ENCODE measurements around the gene TPBGL. TPM values are rescaled to one million over a fixed set of nuclear protein-coding genes. Genes with fewer than 3 reads are reported as not detected.

Gene TPBGL
- total RNA-seq, 1 donor from 2014 or later, result not detected

DNA sequence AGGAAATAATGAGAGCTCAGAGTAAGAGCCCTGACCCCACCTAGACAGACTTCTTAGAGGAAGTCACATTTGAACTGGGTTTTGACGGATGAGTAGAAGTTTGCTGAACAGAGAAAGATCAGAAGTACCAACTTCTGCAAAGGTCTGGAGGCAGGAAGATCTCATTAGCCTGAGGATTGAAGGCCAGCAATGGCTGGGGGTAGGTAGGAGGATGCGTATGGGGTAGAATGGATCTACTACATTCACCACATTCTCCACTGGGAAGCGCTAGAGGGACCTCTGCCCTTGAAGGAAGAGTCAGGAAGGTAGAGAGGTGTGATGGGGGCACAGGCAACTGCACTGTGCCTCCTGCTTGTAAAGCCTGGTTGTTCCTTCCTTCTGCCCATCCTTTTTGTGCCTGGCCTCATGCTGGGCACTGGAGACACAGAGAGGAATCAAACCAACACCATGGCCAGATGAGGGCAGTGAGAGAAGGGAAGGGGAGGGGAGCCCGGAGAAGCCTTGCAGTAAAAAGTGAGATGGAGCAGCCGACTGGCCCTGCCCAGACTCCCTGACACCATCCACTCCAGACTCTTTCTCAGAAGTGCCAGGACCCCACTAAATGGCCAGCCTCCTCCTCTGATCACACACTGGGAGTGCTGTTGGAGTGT is 4.9 kb downstream of the TPBGL start:
- no peak for DNase-seq (ENCODE audit: low read depth in 2 of 2)

DNA sequence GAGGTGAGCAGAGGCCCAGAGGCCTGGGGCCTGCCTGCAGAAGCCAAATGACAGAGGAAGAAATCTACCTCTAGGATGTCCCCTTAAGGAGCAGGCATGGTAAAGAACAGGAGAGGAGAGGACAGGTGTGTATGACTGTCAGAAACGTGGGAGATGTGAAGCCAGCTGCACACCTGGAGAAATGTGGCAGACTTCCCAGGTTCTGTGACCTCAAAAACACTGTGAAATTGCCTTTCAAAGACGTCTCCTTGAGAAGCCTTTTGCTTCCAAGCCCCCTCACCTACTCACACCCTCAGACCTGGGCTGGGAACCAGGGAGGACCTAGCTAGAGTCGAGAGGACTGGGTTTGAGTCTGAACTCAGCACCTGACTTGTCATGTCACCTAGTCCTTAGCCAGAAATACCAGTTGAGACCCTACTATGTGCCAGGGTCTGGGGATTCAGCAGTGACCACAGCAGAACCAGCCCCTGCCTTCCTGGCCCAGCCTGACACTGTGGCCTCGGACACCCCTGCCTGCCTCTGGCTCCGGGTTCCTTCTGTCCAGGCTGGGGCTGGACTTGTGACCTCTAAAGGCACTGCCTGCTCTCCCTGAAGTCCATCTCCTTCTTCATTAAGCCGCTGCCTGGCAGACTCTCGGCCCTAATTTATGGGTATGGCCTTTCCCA is 5.6 kb downstream of the TPBGL start:
- DNase-seq (ENCODE audit: low read depth in 2 of 2), result no peak

DNA sequence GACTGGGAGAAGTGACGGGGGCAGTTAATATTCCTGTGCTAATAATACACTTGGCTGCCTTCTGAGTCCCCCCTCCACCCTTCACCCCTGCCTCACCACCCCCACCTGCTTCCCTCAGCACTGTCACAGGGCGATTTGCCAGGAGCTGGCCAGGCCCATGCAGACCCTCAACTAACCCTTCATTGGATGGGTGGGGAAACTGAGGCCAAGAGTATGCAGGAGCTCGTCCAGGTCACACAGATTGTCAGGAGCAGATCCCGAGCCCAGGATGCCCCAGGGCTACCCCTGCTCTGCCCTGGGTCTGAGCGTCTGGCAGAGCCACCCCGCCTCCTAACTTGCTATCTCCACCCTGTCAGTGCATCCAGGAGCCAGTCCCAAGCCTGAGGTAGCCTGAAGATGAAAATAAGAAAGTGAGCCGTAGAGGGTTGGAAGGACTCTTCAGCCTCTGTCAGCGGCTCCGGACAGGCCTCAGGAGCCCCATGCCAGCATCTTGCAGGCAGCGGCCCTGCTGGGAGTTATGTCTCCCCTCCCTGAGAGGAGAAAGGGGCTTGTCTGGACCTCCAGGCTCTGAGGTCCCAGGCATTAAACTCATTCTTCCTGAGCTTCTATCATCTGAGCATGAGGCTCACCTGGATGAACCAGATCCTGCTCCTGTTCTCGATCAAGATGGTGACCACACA is 6.2 kb downstream of the TPBGL start:
- no peak for DNase-seq (ENCODE audit: low read depth in 2 of 2)

DNA sequence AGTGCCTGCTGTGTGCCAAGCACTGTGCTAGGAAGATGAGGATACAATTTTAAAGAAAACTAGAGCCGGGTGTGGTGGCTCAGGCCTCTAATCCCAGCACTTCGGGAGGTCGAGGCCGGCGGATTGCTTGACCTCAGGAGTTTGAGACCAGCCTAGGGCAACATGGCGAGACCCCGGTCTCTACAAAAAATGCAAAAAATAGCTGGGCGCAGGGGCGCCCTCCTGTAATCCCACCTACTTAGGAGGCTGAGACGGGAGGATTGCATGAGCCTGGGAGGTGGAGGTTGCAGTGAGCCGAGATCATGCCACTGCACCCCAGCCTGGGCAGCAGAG is 8.3 kb downstream of the TPBGL start:
- DNase-seq (ENCODE audit: low read depth in 2 of 2), result no peak

DNA sequence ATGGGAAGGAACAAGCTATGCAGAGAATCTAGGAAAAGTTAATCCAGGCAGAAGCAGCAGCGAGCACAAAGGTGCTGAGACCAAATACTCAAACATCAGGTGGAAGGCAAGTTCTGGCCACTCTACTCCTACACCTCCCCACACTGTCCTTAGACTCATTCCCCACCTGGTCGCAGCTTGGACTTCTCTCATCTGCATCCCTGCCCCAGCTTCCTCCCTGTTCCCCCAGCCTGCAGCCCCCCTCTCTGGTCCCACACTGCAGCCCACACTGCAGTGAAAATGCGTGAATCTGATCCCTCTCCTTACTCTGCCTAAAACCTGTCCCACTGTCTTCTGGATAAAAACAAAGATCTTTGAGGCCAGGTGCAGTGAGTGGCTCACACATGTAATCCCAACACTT is 9.1 kb downstream of the TPBGL start:
- no peak for DNase-seq (ENCODE audit: low read depth in 2 of 2)

DNA sequence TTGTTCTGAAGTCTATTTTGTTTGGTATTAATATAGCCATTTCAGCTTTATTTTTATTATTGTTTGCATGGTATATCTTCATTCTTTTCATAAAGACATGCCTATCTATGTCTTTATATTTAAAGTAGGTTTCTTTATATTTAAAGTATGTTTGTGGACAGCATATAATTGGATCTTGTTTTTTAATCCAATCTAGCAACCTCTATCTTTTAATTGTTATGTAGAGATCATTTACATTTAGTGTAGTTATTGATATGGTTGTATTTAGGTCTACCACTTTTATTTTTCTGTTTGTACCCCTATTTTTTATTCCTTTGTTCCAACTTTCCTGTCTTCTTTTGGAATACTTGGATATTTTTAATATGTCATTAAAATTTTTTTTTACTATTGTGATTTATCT is 13.8 kb downstream of the TPBGL start:
- no peak for DNase-seq (ENCODE audit: low read depth in 2 of 2)

DNA sequence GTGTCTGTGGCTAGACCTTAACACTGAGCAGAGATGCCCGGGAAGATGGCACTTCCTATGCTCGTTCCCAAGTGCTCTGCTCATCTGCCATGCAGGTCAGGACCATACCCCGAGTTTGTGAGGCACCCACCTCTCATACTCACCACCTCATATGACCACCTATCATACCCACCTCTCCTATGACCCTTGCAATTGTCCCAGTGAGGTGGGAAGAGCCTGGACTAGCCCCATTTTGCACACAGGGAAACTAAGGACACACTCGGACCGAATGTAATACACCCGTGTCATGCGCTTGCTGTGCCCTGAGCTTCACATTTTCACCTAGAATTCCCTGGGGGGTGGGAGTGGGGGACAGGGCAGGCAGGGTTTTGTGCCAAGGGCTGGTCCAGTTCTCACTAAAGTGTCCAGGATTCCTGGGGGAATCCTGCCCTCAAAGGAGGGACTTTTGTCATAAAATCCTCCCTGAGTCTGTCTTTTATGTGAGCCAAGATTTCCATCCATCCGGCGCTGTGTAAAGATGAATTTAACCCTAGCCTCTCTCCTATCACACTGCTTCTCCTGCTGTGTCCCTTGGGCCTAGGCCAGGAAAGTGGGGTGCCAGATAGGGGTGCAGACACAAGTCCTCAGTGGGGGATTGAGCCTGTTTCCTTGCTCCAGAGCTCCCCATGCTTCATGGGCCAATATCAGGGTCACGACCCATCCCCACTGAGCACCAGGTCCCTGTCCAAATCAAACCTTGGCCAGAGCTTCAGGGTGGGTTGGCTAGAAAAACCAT is 20.0 kb downstream of the TPBGL start:
- no peak for DNase-seq (ENCODE audit: low read depth in 2 of 2)

DNA sequence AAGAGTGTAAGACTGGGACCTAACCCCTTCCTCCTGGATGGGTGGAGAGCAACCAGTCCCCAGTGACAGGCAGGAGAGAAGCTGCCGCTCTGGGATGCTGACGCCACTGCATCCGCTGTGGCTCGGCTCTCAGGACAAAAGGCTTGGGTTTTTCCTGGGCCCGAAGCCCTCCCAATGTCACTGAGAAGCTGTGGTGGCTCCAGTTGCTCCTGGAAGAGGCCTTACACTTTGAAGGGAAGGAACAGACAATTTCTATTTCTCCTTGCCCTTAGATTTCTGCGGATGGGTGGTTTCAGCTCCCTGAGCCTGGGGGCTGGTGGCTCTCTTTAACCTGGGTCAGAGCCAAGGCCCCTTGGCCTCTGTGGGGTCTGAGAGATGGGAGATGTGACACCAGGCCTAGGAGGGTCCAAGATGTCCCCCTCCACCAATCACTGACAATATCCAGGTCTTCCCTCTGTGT is 21.4 kb downstream of the TPBGL start:
- no peak for DNase-seq (ENCODE audit: low read depth in 2 of 2)

DNA sequence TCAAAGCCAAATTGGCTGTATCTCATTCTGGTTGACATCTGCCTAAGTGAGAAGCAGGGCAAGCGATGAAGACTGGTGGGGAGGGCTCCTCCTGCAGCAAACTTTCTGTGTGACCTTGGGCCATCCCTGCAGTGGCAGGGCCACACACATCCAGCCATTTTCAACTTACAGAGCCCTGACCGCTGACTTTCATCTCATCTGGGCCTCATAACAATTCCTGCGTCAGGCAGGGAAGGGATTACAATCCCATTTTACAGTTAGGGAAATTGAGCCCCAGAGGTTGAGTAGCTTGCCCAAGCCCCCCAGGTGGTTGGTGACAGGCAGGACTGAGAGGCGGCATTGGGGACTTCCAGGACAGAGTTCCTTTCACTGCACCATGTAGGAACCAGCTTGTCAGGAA is 21.9 kb downstream of the TPBGL start:
- DNase-seq (ENCODE audit: low read depth in 2 of 2), result no peak

DNA sequence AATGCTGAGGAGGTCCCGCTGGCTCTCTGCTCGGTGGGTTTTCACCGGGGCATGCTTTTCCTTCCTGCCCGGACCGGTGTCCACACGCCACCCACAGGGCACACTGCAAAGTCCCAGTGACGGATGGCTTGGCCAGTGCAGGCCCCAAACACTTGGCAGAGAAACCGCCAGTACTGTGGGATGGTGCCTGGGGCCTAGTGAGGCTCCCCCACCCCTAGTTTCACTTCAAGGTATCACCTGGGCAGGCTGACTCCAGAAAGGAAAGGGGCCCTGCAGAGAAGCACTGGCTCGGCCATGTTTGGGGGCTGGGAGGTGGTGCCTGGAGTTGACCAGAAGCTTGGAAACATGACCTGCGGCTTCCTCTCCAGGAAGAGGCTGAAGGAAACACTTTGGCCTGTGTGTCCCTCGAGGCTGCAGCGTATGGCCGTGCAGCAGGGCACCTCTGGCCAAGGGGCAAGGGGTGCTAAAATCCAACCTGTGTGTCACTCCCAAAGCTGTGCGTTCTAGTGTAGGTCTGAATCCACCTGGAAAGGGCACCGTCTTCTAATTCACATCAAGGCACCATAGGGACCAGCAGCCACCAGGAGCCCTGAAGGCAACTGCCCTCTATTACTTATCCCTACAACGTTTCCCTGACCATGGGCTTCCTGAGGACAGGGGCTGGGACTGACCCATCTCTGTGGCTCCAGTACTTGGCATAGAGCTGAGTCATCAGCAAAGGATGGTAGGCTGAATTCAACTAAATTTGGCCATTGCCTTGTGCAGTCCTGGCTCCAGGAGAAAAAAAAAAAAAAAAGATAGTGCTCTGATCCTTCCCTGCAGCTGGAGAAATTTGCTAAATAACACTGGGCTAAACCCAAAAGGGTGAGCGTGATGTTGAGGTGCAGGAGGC is 22.6 kb downstream of the TPBGL start:
- DNase-seq (ENCODE audit: low read depth in 2 of 2), result peak in 1 of 2 donors; percentile 46

DNA sequence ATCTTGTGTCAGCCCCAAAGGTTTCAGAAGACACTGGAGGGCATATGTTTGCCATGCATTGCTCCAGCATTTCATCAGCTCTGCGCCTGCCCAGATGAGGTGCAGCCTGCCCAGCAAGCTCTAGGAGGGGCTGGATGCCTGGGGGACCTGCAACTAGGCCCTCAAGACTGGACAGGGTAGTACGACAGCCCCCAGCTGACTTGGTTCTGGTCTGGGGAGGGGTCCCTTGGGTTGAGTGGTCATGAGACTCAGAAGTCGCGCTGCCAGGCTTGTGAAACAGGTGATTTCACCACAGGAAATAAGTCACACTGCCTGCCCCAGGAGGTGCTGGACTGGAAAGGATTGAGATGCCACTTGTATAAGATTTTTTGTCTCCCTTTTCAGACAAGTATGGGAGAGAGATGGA is 23.4 kb downstream of the TPBGL start:
- DNase-seq (ENCODE audit: low read depth in 2 of 2), result peak in 1 of 2 donors; percentile 37

DNA sequence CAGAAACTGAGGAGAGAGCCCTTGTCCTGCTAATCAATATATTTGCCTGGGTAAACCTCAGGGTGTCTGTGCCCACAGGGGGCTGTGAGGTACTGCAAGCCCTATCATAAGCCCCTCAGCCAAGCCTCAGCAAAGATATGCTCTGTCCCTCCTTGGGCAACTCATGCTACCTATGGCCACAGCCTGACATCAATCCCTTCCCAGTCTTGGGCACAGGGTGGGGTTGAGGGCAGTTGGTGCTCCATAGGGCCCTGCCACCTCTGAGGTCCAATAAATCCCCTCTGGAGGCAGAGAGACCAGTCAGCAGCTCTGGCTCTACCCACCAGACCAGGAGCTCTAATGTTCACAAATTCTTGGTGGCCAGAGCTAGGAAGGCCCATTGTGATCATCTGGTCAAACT is 23.8 kb downstream of the TPBGL start:
- DNase-seq (ENCODE audit: low read depth in 2 of 2), result no peak

DNA sequence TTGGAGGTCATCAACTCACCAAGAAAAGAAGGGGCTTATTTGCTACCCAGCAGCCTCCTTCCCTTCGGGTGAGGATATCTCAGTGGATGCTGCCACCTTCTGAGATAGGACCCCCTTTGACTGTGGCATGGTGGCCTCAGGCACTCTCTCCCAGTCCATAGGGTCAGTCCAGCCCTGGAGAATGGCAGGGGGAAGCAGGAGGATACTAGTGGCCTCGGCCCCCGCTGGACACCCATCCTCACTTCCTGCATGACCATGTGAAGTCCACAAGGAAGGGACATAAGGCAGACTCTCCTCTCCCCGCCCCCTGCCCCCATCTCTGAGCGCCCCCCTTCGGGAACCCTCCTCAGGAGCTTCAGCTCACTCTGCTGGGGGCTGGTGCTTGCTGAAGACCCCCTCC is 24.4 kb downstream of the TPBGL start:
- no peak for DNase-seq (ENCODE audit: low read depth in 2 of 2)

DNA sequence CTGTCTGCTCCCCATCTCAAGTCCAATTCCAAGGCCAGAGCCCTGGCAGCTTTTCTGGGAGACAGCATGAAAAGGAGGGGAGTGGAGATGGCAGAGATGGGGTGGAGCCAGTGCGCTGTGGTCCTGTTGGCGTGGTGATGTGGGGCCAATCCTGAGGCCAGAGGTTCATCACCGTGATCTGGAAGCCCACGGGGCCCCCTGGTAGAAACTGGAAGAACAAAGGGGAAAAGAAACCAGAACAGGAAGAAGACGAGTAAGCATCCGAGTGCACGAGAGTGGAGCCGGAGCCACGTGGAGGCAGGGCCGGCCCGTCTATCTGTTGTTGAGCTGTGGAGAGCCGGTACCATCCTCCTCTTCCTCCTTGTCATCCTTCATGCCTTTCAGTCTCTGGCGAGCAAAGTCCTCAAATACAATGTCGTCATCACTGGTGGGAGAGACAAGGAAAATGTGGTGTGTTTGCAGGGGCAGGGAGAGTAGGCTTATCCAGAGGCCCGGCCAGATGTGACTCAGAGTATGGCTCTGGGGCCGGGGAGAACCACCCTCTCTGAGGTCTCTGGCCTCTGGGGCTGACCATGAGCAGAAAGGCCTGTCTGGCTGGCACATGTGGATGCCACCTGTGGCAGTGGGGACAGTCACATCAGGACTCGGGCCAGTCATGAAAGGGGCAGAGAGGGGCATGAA is 25.4 kb downstream of the TPBGL start:
- DNase-seq (ENCODE audit: low read depth in 2 of 2), result no peak

DNA sequence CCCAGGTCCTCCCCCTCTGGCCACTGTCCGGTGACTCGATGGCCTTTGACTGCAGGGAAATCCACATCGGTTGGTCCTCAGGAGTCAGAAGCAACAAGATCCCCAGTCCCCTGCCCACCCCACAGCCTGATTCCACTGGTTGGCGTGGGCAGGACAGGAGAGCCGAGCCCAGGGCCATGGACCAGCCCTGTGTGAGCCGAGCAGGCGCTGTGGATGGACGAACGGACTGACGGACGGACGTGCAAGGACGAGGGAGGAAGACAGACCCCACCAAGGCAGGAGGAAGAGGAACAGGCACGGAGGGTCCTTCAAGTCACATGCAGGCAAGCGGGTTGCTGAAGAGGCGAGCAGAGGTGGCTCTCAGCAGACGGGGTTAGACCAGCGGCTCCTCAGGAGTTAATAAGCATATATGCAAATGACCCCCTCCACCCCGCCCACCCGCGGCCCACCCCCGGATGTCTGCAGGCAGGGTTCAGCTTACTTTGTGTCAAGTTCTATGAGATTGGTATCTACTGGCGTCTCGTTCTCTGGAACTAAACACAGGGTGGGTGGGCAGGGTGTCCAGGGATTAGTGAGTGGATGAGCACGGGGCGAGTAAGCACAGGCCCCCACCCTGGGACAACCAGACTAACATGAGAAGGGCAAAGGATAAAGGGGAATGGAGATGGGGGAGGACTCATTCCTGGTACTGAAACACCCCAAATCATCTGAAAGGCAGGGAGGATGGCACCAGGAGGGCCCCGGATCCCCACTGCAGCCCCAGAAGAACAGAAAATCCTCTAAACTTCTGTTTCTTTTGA is 26.8 kb downstream of the TPBGL start:
- DNase-seq (ENCODE audit: low read depth in 2 of 2), result no peak

DNA sequence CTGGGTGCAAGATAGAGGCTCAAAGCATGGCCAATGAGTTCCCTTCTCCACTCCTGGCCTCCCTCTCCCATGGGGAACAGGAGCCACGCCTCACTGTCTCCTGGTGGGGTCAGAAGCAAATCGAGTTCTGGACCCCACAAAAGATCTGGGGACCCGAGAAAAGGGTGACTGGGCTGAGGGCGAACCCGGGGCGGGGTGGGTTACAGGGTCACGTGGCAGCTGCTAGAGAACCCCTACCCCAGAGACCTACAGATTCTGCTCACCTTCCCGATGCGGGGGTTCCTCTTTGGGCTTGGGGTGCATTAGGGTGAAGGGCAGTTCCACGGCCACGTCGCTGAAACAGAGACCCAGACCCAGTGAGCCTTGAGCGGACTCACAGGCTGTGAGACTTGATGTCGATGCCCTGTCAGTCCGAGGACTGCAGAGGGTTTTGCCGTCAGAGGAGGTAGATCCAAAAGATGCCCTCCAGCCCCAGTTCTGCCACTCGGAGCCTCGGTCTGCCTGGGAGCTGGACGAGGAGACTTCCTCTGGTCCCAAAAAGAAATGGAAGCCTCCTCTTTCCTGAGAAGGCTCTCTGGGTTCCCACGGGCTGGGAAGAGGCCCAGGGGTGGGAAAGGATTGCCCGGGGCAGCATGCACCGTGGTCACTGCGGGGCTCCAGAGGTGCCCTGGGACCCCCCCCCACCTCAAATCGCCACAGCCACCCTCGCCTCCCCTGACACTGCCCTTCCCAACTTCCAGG is 28.2 kb downstream of the TPBGL start:
- no peak for DNase-seq (ENCODE audit: low read depth in 2 of 2)

DNA sequence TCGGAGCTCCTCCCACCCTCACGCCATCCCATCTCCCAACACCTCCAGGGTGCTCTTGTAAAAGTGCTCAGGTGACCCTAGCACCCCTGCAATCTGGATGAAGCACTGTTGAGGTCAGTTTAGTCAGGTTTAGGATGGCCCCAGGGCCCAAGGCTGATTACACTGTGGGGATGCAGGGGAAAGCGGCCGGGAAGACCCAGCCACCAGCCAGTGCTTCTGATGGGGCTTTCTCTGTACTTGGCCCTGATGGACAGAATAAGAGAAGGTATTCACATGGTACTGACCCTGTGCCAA is 28.7 kb downstream of the TPBGL start:
- no peak for DNase-seq (ENCODE audit: low read depth in 2 of 2)

DNA sequence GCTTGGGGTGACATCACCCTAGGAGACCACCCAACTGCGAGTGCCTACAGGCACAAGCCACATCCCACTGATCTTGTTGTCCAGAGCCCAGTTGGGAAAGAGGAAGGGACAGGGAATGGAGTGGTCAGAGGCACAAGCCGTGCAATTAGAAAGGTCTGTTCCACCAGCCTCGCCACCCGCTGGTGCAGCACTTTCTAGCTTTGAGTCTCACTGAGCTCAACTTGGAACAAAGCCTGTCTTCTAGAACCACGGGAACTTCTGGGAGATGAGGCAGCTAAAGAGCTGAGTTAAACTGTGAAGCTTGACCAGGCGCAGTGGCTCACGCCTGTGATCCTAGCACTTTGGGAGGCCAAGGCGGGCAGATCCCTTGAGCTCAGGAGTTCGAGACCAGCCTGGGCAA is 29.3 kb downstream of the TPBGL start:
- DNase-seq (ENCODE audit: low read depth in 2 of 2), result no peak

DNA sequence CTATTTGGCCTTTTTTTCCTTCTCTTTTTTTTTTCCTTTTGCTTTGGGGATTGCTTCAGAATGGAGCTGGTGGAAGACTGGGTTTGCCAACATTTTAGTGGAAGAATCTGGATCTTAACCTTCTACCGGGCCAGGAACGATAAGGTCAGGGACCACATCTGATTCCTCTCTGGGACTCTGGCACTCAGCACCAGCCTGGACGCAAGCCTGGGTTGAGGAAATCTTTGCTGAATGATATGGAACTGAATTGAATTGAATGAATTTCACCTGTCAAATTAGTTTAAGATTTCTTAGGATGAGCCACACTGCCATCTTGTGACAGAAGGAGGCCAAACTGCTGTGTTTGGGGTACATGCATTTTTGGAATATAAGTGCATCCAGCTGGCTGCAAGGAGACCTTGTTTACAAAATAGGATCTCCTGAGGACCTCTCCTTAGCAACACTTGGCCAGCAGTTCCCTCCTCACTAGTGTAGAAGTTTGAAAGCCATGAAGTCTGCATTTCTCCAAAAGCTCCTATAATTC is 30.4 kb downstream of the TPBGL start:
- no peak for DNase-seq (ENCODE audit: low read depth in 2 of 2)

Measured in lung microvascular endothelial cell (primary cell).